DND-41 (cell line): ENCODE results near the gene SNAP47.

ENCODE experiments used
- CTCF ChIP-seq: IDR thresholded peaks from 2 replicates; pipeline ENCODE4 v1.5.1; 2012; ENCODE audit warnings: borderline replicate concordance, low read length, moderate library complexity, mild to moderate bottlenecking; ENCODE audit not compliant: poor library complexity, severe bottlenecking; ENCODE audit errors: extremely low read depth
- EZH2 ChIP-seq: IDR thresholded peaks from 3 replicates; pipeline ENCODE4 v1.6.1; 2012; ENCODE audit warnings: borderline replicate concordance, low read depth, mild to moderate bottlenecking, moderate library complexity, low read length, inconsistent platforms; ENCODE audit not compliant: severe bottlenecking

- TF ChIP-seq CTCF (no peak), EZH2 (no peak)
These were observed 40.6 kb downstream of the SNAP47 start for GRCh38 chr1:227775841-227776240.
